Measurements from ENCODE around the gene CACNA1C. TPM values are rescaled to one million over a fixed set of nuclear protein-coding genes. Genes with fewer than 3 reads are reported as not detected.

Gene CACNA1C
- total RNA-seq, 1 donor from 2014 or later, result 0.14 TPM

DNA sequence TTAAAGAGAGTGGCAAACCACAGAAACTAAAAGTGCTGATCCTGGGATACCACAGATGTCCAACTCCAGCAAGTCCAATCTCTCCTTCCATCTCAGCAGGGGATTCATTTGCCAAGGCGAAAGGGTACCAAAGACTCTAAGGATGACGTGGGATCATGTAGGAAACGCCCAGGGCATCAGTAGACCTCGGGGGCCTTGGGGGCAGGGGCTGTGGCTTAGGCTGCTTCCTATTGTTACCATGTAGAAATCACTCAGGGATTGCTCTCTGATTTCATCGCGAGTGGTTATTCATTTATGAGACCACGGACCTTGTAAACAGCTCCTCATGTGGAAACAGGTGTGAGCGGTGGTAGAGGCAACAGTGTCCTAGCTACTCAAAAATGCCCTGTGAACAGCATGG is 592.7 kb downstream of the CACNA1C start:
- intact Hi-C loops (cut with micrococcal nuclease), result no loop called here
- peaks cover 11% of the 10 kb centered on the region for H3K4me1 Mint-ChIP-seq (ENCODE audit: low read depth)
- DNase-seq (ENCODE audit: low spot score), result no peak
- H3K36me3 Mint-ChIP-seq (ENCODE audit: low read depth), result no peaks in the 10 kb centered on the region
- H3K9me3 Mint-ChIP-seq, result no peaks in the 10 kb centered on the region
- H3K4me3 Mint-ChIP-seq (ENCODE audit: low read depth), result no peak overlapping the region
- H3K27ac Mint-ChIP-seq, result no peak overlapping the region
- peaks cover 44% of the 10 kb centered on the region for H3K27me3 Mint-ChIP-seq (ENCODE audit: low read depth)

DNA sequence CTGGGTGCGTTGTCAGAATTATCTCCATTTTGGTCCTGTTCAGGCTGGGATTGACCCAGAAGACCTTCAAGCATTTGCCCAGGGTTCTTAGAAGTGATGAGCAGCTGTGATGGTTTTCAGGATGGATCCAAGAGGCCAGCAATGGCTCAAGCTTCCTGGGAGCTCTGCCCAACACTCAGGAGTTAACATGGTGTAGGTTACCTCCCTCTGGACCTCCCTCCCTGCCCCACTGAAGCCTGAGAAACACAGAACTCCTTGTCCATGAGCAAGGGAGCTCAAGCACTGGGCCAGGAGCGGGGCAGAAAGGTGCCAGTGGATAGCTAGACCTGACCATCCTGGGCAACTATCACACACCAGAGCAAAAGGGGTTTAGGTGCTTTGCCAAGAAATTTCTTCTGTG is 593.6 kb downstream of the CACNA1C start:
- Mint-ChIP-seq H3K27me3 (ENCODE audit: low read depth) (peaks cover 44% of the 10 kb centered on the region), H3K27ac (no peak overlapping the region), H3K9me3 (no peaks in the 10 kb centered on the region), H3K36me3 (ENCODE audit: low read depth) (no peaks in the 10 kb centered on the region), H3K4me1 (ENCODE audit: low read depth) (peaks cover 5% of the 10 kb centered on the region), H3K4me3 (ENCODE audit: low read depth) (no peak overlapping the region)
- DNase-seq (ENCODE audit: low spot score), result no peak
- intact Hi-C loops (cut with micrococcal nuclease), result no loop called here

DNA sequence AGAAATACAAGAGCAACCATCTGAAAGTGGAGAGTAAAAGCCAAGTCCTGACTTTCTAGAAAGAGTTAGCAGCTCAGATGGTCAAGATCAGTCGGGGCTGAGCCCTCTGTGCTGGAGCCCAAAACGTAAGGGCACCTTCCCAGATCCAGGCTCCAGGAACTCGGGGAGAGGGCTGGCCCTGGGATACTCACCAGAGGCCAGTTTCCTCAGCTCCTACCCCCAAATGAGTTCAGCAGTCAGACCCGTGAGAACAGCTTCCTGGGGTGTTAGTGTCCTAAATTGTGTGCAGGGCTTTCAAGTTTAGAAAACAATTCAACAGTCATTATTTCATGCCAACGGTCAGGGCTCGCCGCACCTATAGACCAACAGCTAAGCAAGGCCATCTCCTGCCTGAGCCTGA is 594.4 kb downstream of the CACNA1C start:
- peaks cover 44% of the 10 kb centered on the region for H3K27me3 Mint-ChIP-seq (ENCODE audit: low read depth)
- no peak for DNase-seq (ENCODE audit: low spot score)
- no peak overlapping the region for H3K27ac Mint-ChIP-seq
- no peak overlapping the region for H3K4me3 Mint-ChIP-seq (ENCODE audit: low read depth)
- no peaks in the 10 kb centered on the region for H3K9me3 Mint-ChIP-seq
- peaks cover 3% of the 10 kb centered on the region for H3K4me1 Mint-ChIP-seq (ENCODE audit: low read depth)
- H3K36me3 Mint-ChIP-seq (ENCODE audit: low read depth), result no peaks in the 10 kb centered on the region
- intact Hi-C loops (cut with micrococcal nuclease), result no loop called here

DNA sequence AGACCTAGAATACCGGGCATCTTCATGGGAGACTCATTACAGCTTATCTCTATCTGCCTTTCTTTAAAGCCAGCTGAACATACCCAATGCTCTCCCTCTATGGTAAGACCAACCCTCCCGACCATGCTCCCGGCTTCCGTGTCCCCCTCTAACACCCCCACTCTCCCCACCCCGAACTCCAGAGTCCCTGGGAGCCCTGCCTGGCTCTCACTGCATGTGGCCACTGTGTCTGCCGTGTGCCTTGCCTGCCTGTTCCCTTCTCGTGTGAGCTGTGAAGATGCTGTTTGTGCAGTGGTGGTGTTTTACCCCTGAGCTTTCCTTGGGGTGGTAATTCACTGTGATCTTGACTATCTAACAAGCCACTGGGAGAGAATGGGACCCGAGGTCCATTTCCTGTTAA is 595.6 kb downstream of the CACNA1C start:
- Mint-ChIP-seq H3K4me3 (ENCODE audit: low read depth) (no peak overlapping the region), H3K9me3 (no peaks in the 10 kb centered on the region), H3K36me3 (ENCODE audit: low read depth) (no peaks in the 10 kb centered on the region), H3K27me3 (ENCODE audit: low read depth) (peaks cover 41% of the 10 kb centered on the region), H3K27ac (no peak overlapping the region), H3K4me1 (ENCODE audit: low read depth) (no peaks in the 10 kb centered on the region)
- no peak for DNase-seq (ENCODE audit: low spot score)
- intact Hi-C loops (cut with micrococcal nuclease), result no loop called here

DNA sequence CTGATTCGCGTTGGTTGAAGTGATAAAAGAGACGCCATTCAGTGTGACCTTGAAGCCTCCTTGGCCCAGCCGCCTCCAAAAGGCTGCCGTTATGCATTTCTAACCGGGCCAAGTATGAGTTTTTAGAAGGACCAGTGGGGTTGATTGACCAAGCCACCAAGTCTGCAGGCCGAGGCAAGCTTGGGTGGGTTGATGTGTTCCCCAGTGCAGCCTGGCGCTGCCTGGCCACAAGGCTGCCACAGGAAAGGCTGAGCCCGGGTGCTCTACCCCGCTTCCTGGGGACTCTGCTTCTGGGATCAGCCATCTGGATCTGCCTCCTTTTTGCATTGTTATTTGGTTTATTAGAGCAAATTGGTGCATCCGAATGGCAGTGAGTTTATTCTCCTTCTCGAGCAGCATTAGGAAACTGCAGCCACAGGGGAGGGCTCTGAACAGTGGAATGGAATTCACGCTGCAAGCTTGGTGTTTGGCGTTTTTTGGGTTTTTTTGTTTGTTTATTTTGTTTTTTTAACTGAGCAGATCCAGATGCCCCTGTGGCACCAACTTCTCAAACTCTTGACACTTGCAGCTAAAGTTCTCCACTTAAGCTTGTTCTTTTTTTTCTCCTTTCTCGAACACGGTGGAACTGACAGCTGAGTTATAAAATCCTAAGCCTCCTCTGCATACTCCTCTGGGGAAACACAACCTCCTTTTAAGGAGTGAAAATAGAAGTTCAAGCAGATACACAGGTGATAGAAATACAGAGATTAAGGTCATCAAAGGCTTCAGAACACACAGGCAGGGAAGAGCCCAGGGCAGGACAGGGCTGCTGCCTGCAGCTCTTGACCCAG is 596.6 kb downstream of the CACNA1C start:
- H3K9me3 Mint-ChIP-seq, result no peaks in the 10 kb centered on the region
- H3K4me3 Mint-ChIP-seq (ENCODE audit: low read depth), result no peak overlapping the region
- H3K36me3 Mint-ChIP-seq (ENCODE audit: low read depth), result no peaks in the 10 kb centered on the region
- no peak overlapping the region for H3K27ac Mint-ChIP-seq
- intact Hi-C loops (cut with micrococcal nuclease), result no loop called here
- H3K27me3 Mint-ChIP-seq (ENCODE audit: low read depth), result peaks cover 34% of the 10 kb centered on the region
- H3K4me1 Mint-ChIP-seq (ENCODE audit: low read depth), result no peaks in the 10 kb centered on the region
- no peak for DNase-seq (ENCODE audit: low spot score)

DNA sequence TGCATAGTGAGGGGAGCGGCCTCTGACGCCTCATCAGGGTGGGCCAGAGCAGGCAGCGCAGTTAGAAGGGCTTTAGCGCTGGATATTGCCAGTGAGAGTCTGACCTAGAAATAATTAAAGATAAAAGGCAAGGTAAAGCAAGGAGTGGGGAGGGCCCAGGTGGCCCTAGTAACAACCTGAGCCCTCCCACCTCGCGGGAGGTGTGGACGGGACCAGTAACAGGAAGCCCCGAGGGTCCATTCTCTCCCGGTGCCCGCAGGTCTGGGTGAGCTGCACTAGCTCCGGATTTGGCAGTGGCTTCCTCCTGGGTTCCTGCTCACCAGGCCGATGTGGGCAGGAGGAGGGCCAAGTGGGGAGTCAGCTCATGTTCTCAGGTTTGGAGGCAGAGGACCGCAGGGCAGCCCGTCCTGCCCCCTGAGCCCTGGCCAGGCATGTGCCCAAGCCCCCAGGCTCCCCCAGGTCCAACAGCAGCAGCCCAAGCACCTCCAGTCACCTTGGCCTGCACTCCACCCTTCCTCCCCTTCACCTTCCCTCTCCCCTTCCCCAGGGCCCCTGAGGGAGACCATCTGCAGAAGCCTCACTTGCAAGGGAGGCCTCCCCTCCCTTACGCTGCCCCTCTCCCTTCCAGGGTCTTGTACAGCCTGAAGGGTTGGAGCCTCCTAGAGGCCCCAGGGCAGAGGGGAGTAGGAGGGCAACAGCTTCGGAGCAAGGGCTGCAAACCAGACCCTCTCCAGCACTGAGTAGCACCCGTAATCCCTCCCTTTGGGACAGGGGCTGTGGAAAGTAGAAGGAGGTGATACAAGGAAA is 597.7 kb downstream of the CACNA1C start:
- H3K4me3 Mint-ChIP-seq (ENCODE audit: low read depth), result no peak overlapping the region
- no peaks in the 10 kb centered on the region for H3K36me3 Mint-ChIP-seq (ENCODE audit: low read depth)
- no peak overlapping the region for H3K27ac Mint-ChIP-seq
- H3K9me3 Mint-ChIP-seq, result no peaks in the 10 kb centered on the region
- intact Hi-C loops (cut with micrococcal nuclease), result no loop called here
- peaks cover 26% of the 10 kb centered on the region for H3K27me3 Mint-ChIP-seq (ENCODE audit: low read depth)
- no peaks in the 10 kb centered on the region for H3K4me1 Mint-ChIP-seq (ENCODE audit: low read depth)
- no peak for DNase-seq (ENCODE audit: low spot score)

DNA sequence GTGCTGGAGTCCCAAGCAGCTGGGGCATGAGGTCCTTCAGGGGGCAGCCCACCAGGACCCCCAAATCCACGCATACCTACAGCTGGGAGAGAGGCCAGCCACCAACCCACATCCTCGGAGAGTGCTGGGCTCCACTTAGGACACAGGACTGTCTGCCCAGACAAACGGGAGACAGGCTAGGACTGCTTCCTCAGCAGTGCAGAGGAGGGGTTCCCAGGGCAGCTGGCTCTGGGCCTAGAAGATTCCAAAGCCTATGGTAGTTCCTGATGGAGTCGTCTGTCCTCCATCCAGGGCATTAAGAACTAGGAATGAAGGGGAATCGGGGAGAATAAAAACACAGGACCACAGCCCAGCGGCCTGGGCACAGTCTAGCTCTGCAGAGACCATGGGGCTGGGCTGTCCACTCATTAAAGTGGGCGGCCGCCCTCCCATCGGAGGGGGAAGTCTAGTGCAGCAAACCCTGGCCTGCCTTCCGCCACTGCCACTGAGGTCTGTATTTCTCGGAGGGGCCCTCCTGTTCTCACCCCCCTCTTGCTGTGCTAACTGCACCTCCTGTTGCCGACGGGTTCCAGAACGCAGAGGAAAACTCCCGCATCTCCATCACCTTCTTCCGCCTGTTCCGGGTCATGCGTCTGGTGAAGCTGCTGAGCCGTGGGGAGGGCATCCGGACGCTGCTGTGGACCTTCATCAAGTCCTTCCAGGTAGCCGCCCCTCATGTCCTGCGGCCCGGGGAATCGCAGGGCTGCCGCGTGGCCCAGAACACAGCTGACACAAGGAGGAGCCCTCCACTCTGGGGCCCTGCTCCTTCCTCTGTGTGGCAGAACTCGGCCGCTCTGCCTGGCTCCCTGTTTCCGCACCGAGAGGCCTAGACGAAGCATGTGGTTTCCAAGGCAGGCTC is 598.5 kb downstream of the CACNA1C start:
- no peaks in the 10 kb centered on the region for H3K36me3 Mint-ChIP-seq (ENCODE audit: low read depth)
- H3K27me3 Mint-ChIP-seq (ENCODE audit: low read depth), result peaks cover 18% of the 10 kb centered on the region
- DNase-seq (ENCODE audit: low spot score), result no peak
- intact Hi-C loops (cut with micrococcal nuclease), result no loop called here
- no peak overlapping the region for H3K27ac Mint-ChIP-seq
- H3K4me1 Mint-ChIP-seq (ENCODE audit: low read depth), result no peaks in the 10 kb centered on the region
- no peak overlapping the region for H3K4me3 Mint-ChIP-seq (ENCODE audit: low read depth)
- no peaks in the 10 kb centered on the region for H3K9me3 Mint-ChIP-seq

DNA sequence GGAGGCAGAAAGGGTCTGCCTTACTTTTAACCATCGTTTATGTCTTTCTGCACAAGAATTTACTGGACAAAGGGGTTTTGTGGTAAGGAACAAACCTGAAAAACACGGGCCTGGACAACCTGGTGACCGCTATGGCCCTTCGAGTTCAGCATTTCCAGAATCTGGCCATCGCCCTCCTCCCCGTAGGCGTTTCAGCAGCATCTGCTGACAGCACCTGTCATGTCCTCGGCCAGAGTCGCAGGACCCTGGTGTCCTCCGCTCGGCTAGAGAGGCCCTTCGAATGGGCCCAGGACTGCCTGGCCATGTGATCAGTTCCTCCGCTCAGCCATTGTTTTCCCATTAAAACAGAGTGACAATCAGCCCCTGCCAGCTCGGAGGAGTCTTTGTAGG is 599.2 kb downstream of the CACNA1C start:
- intact Hi-C loops (cut with micrococcal nuclease), result no loop called here
- DNase-seq (ENCODE audit: low spot score), result no peak
- no peaks in the 10 kb centered on the region for H3K9me3 Mint-ChIP-seq
- H3K27ac Mint-ChIP-seq, result no peak overlapping the region
- H3K36me3 Mint-ChIP-seq (ENCODE audit: low read depth), result no peaks in the 10 kb centered on the region
- H3K4me3 Mint-ChIP-seq (ENCODE audit: low read depth), result no peak overlapping the region
- H3K4me1 Mint-ChIP-seq (ENCODE audit: low read depth), result no peaks in the 10 kb centered on the region
- H3K27me3 Mint-ChIP-seq (ENCODE audit: low read depth), result peaks cover 15% of the 10 kb centered on the region

DNA sequence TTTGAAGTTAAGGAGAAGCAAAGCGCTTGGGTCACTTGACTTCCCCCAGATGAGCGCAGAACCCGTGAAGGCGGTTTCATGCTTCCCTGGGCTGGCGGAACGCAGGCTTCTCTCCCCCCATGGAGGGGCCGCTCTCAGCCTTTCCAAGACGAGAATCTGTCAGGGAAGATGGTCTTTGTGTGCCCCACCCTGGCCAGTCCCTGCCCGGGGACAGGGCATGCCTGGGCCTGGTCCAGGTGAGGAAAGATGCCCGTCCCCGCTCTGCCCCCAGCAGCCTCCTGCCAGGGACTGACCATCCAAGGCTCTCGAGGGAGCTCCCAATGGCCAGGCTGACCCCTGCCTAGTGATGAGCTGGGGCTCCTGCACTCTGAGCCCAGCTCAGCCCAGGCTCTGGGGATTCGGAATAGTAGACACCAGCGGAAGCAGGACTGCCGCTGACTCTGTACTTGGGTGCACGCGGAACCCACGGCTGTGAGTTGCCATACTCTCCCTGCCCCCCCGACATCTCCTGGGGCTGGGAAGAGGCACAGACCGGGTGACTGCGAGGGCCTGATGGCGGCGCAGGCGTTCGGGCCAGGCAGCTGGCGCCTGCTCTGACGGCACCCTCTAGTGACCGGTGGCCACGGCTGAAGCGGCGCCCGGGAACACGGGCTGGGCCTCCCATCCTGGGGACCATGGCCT is 599.8 kb downstream of the CACNA1C start:
- Mint-ChIP-seq H3K4me1 (ENCODE audit: low read depth) (no peaks in the 10 kb centered on the region), H3K27me3 (ENCODE audit: low read depth) (peaks cover 17% of the 10 kb centered on the region), H3K9me3 (no peaks in the 10 kb centered on the region), H3K27ac (no peak overlapping the region), H3K36me3 (ENCODE audit: low read depth) (no peaks in the 10 kb centered on the region), H3K4me3 (ENCODE audit: low read depth) (no peak overlapping the region)
- intact Hi-C loops (cut with micrococcal nuclease), result no loop called here
- no peak for DNase-seq (ENCODE audit: low spot score)

DNA sequence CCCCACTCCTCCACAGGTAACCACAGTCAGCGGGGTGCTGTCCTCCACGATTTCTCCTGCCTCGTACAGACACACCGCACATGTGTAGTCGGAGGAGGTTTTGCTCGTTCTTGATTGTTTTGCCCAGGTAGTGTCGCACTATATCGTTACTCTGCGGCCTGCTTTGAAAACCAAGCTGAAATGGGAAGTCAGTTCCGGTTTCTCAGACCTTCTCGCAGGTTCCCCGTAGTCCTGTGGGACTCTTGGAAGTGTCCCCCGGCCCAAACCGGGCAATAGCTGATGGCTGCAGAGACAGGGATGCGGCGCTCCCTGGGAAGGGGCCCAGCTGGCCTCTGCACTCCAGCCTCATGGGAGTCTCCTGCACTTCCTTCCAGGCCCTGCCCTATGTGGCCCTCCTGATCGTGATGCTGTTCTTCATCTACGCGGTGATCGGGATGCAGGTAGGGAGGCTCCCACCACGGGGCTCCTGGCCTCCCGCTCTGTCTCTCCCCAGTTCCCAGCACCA is 600.7 kb downstream of the CACNA1C start:
- no peaks in the 10 kb centered on the region for H3K36me3 Mint-ChIP-seq (ENCODE audit: low read depth)
- H3K27me3 Mint-ChIP-seq (ENCODE audit: low read depth), result peaks cover 11% of the 10 kb centered on the region
- no peak overlapping the region for H3K27ac Mint-ChIP-seq
- H3K4me1 Mint-ChIP-seq (ENCODE audit: low read depth), result no peaks in the 10 kb centered on the region
- DNase-seq (ENCODE audit: low spot score), result no peak
- H3K4me3 Mint-ChIP-seq (ENCODE audit: low read depth), result no peak overlapping the region
- intact Hi-C loops (cut with micrococcal nuclease), result no loop called here
- H3K9me3 Mint-ChIP-seq, result no peaks in the 10 kb centered on the region

DNA sequence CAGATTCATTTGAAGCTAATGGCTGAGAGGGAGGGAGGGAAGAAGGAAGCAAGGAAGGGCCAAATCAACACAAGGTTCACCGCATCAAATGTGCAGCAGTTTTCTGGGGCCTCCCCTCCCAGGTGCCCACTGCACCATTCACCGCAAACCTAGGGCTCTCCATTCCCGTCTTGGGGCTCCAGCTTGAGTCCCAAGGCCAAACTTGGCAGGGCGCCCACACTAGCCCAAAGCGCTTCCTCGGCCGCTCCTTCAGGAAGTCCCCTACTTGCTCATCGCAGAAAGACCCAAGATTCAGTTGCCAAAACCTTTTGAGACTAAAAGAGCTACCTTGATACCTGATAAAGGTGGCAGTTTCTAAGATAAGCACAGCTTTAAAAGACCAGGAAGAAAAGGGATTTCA is 601.5 kb downstream of the CACNA1C start:
- Mint-ChIP-seq H3K27ac (no peak overlapping the region), H3K9me3 (no peaks in the 10 kb centered on the region), H3K27me3 (ENCODE audit: low read depth) (peaks cover 8% of the 10 kb centered on the region), H3K4me1 (ENCODE audit: low read depth) (no peaks in the 10 kb centered on the region), H3K36me3 (ENCODE audit: low read depth) (no peaks in the 10 kb centered on the region), H3K4me3 (ENCODE audit: low read depth) (no peak overlapping the region)
- DNase-seq (ENCODE audit: low spot score), result no peak
- intact Hi-C loops (cut with micrococcal nuclease), result no loop called here

DNA sequence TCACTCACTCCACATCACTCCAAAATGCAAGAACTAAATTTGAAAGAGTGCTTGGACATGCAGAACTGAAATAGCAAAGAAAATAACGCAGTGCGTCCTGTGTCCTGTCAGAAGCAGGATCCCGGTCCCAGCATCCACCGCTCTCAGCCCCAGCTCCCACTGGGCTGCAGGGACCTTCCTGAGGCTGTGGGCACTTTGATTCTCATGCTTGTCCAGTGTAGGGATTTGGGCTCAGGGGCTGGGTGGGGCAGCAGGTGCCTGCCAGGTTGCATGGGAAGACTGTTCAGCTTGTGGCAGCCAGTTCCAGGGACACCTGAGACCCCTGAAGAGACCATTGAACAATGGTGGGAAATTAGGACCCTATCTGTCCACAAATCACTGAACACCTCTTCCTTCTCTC is 602.0 kb downstream of the CACNA1C start:
- Mint-ChIP-seq H3K27ac (no peak overlapping the region), H3K36me3 (ENCODE audit: low read depth) (no peaks in the 10 kb centered on the region), H3K4me1 (ENCODE audit: low read depth) (no peaks in the 10 kb centered on the region), H3K9me3 (no peaks in the 10 kb centered on the region), H3K27me3 (ENCODE audit: low read depth) (peaks cover 7% of the 10 kb centered on the region), H3K4me3 (ENCODE audit: low read depth) (no peak overlapping the region)
- no peak for DNase-seq (ENCODE audit: low spot score)
- intact Hi-C loops (cut with micrococcal nuclease), result no loop called here
